Ovary (tissue), 9 donors: ENCODE data around the gene TIPRL. TPM values are rescaled to one million over a fixed set of nuclear protein-coding genes. Genes with fewer than 3 reads are reported as not detected.
"Not testable (repeated sequence)": the region's sequence is repeated elsewhere in the genome, so short reads cannot be mapped to it uniquely, and the experiment has no call there.

Source experiments
- DNase-seq, 5 donors: peaks; one replicate each; pipeline ENCODE4 v3.0.0-alpha.2; 2019 to 2020
- H3K27ac ChIP-seq, 2 donors: fragments of 200-600 bp; one replicate each; pipeline versions ENCODE4 v1.5.1 to v1.8.0; 2019 to 2022
- H3K27me3 ChIP-seq: fragments of 200-600 bp; one replicate; pipeline ENCODE4 v1.8.0; 2022
- H3K36me3 ChIP-seq: fragments of 200-600 bp; sonication (generic); one replicate; pipeline ENCODE4 v1.5.1; 2019
- H3K4me1 ChIP-seq: one replicate; pipeline ENCODE4 v1.8.1; 2013; ENCODE audit warnings: mild to moderate bottlenecking, moderate library complexity; ENCODE audit not compliant: insufficient read depth
- H3K4me3 ChIP-seq: fragments of 200-600 bp; sonication (generic); one replicate; pipeline ENCODE4 v1.5.1; 2017
- H3K9me3 ChIP-seq, 2 donors: fragments of 200-600 bp in 1 of 2; sonication (generic) in 1 of 2; one replicate each; pipeline versions ENCODE4 v1.5.1 to v1.8.1; 2013 to 2019; ENCODE audit warnings: mild to moderate bottlenecking in 1 of 2, moderate library complexity in 1 of 2
- CTCF ChIP-seq, 3 donors: fragments of 450-650 bp in 2 of 3; fragments of 200-600 bp in 1 of 3; IDR thresholded peaks; one replicate each; pipeline versions ENCODE4 v1.5.1 to v1.8.0; 2016 to 2022; ENCODE audit warnings: antibody characterized with exemption in 3 of 3, mild to moderate bottlenecking in 1 of 3
- EP300 ChIP-seq: sonication (generic); formaldehyde crosslinking; IDR thresholded peaks from one replicate; pipeline ENCODE4 v1.6.1; 2017; ENCODE audit warnings: antibody characterized with exemption
- POLR2A ChIP-seq: fragments of 450-650 bp; IDR thresholded peaks from one replicate; pipeline ENCODE4 v1.6.1; 2017; ENCODE audit warnings: antibody characterized with exemption, mild to moderate bottlenecking, moderate library complexity
- WGBS, 3 donors: extraction: QIAGEN DNeasy Blood & Tissue Kit in 1 of 3; methylation state at CpG; one replicate each; pipeline versions ENCODE4 v1.1.5 to v1.1.7; 2013 to 2017; 5-methylcytosine and 5-hydroxymethylcytosine counted together
- intact Hi-C, 4 donors: fragments of 100-400 bp; cut with DNase I; formaldehyde crosslinking; loops; one replicate each; pipeline versions ENCODE4 v1.11.0 to v1.15.1; 2022 to 2023
- polyA plus RNA-seq, 2 donors: library from polyadenylated mRNA; stranded (reverse); fragments of 200-250 nt in 1 of 2; fragments of 350-450 nt in 1 of 2; fragmentation: Illumina TruSeq in 1 of 2; extraction: RNeasy Lipid Tissue Mini Kit (QIAGEN cat#74804) in 1 of 2; gene quantifications; one replicate each; pipeline ENCODE4 v1.2.3, GENCODE V29; 2013 to 2014
- total RNA-seq, 7 donors: library from RNA; depleted of rRNA in 2 of 7; stranded (reverse); fragments of >200 nt in 2 of 7; fragmentation: NEBNext Ultra II Directional in 3 of 7; extraction: Animal tissue kit (Norgen Biotek cat#: 25700) in 3 of 7; gene quantifications; one replicate each; pipeline versions ENCODE4 v1.1.0 to v1.2.4, GENCODE V29; 2016 to 2023
- donor health status: DM: no; HTN: no; CAD: no; lungs with moderate emphysema.
- donor health status: DM: no; HTN: no; CAD: no.
- donor health status: Bipolar disorder and iron deficiency.
- donor health status: DM: yes; HTN: yes; CAD: no.
- donor health status: DM: no; HTN: no; CAD: no.
- donor health status: DM: yes; HTN: yes; CAD: no.

The TIPRL gene
- total and polyA plus RNA-seq, 9 donors = 13.9 to 35.2 (median 25.6) TPM

GRCh38 chr1:168202941-168203654 lies 24.3 kb downstream of the TIPRL start:
- intact Hi-C loops = no loop called here
- Histone ChIP-seq H3K9me3 (no peaks in the 10 kb centered on the region), H3K27me3 (no peaks in the 10 kb centered on the region), H3K27ac (no peak overlapping the region), H3K4me3 (no peak overlapping the region), H3K4me1 (no peaks in the 10 kb centered on the region), H3K36me3 (no peaks in the 10 kb centered on the region)
- peak in 1 of 5 donors; percentile 38 for DNase-seq
- TF ChIP-seq CTCF (IDR thresholded peaks at IDR 0.05) = no peak
- TF ChIP-seq EP300 = no peak
- no peak for TF ChIP-seq POLR2A
- 26 to 32% (median 28%) methylated on average over 1 of the region's 1 CpG for WGBS, 3 donors

- Histone ChIP-seq H3K27me3 (no peaks in the 10 kb centered on the region), H3K4me1 (no peaks in the 10 kb centered on the region), H3K4me3 (no peak overlapping the region), H3K36me3 (no peaks in the 10 kb centered on the region), H3K9me3 (no peaks in the 10 kb centered on the region), H3K27ac (no peak overlapping the region)
- intact Hi-C loops = no loop called here
- TF ChIP-seq EP300 (no peak), CTCF (IDR thresholded peaks at IDR 0.05) (no peak), POLR2A (no peak)
- DNase-seq = no peak
Observed at GRCh38 chr1:168206111-168206510, 27.3 kb downstream of the TIPRL start.

- H3K4me3 ChIP-seq, H3K27ac ChIP-seq, H3K36me3 ChIP-seq, H3K27me3 ChIP-seq, H3K4me1 ChIP-seq, H3K9me3 ChIP-seq, DNase-seq, intact Hi-C loops: not testable (repeated sequence)
- 93 to 98% (median 96%) methylated on average over 26 to 33 of the region's 34 CpGs for WGBS, 3 donors
Observed at GRCh38 chr1:168207673-168208072, 28.9 kb downstream of the TIPRL start.

GRCh38 chr1:168210312-168210711 lies 31.6 kb downstream of the TIPRL start:
- intact Hi-C loops = no loop called here
- TF ChIP-seq POLR2A = no peak
- no peak for TF ChIP-seq EP300
- no peak for TF ChIP-seq CTCF (IDR thresholded peaks at IDR 0.05)
- Histone ChIP-seq H3K27me3 (no peaks in the 10 kb centered on the region), H3K9me3 (no peaks in the 10 kb centered on the region), H3K27ac (no peak overlapping the region), H3K36me3 (no peaks in the 10 kb centered on the region), H3K4me1 (no peaks in the 10 kb centered on the region), H3K4me3 (no peak overlapping the region)
- 83 to 92% (median 85%) methylated on average over 3 of the region's 3 CpGs for WGBS, 3 donors
- DNase-seq = no peak

- H3K27me3 ChIP-seq = no peaks in the 10 kb centered on the region
- H3K27ac ChIP-seq = no peak overlapping the region
- H3K4me1 ChIP-seq = no peaks in the 10 kb centered on the region
- 93 to 99% (median 98%) methylated on average over 2 of the region's 2 CpGs for WGBS, 3 donors
- H3K4me3 ChIP-seq = no peak overlapping the region
- DNase-seq = no peak
- no peaks in the 10 kb centered on the region for H3K9me3 ChIP-seq
- no peak for TF ChIP-seq EP300
- no peak for TF ChIP-seq POLR2A
- no peak for TF ChIP-seq CTCF (IDR thresholded peaks at IDR 0.05)
- H3K36me3 ChIP-seq = no peaks in the 10 kb centered on the region
- intact Hi-C loops = no loop called here
Observed at GRCh38 chr1:168213349-168213748, 34.6 kb downstream of the TIPRL start.
